ENCODE measurements around the gene RANBP10. TPM values are rescaled to one million over a fixed set of nuclear protein-coding genes. Genes with fewer than 3 reads are reported as not detected.

The RANBP10 gene
- total and polyA plus RNA-seq, 9 of the 15 experiments (the other 6 are each of a cell fraction or from before 2014, with no cell fraction given), result 0.61 to 19.3 (median 5.9) TPM

- TF ChIP-seq ARID4B (CRISPR knock-in tag; IDR thresholded peaks at IDR 0.05), result peak; percentile 68; the same call in 1 of the 2 replicates
- no peak; the same call in 1 of the 2 replicates for TF ChIP-seq ETV5 (CRISPR knock-in tag; IDR thresholded peaks at IDR 0.05; ENCODE audit: low read depth)
- no peak for TF ChIP-seq POLR2H (tag; IDR thresholded peaks at IDR 0.05; ENCODE audit: low read depth)
- peak; percentile 66 for TF ChIP-seq POLR2AphosphoS5 (IDR thresholded peaks at IDR 0.05; ENCODE audit: control insufficient read depth, insufficient read depth, low read depth, low read length)
- peak; percentile 6 to 39; a peak in 1 of 4 replicates for TF ChIP-seq RAD21 (CRISPR knock-in tag; conservative IDR thresholded peaks at IDR 0.05 in 1 of 2, IDR thresholded peaks at IDR 0.05 in 1 of 2)
- TF ChIP-seq UBTF (IDR thresholded peaks at IDR 0.05; ENCODE audit: borderline replicate concordance in 1 of 2, low read depth in 2 of 2, low read length in 2 of 2), result peak in 1 of 2 experiments; percentile 26; a peak in 1 of 4 replicates
- no peak for TF ChIP-seq NR3C1 (CRISPR knock-in tag; IDR thresholded peaks at IDR 0.05)
- TF ChIP-seq AFF1 (IDR thresholded peaks at IDR 0.05; ENCODE audit: low read depth in 1 of 2, partially characterized antibody in 2 of 2), result peak in 1 of 2 experiments; percentile 95
- no peak for TF ChIP-seq RBM15 (IDR thresholded peaks at IDR 0.05; ENCODE audit: insufficient read depth, low read length)
- TF ChIP-seq ASH1L (IDR thresholded peaks at IDR 0.05; ENCODE audit: borderline replicate concordance, low read depth, partially characterized antibody), result no peak
- TF ChIP-seq KLF16 (IDR thresholded peaks at IDR 0.05), result no peak
- TF ChIP-seq, protein P1, sequence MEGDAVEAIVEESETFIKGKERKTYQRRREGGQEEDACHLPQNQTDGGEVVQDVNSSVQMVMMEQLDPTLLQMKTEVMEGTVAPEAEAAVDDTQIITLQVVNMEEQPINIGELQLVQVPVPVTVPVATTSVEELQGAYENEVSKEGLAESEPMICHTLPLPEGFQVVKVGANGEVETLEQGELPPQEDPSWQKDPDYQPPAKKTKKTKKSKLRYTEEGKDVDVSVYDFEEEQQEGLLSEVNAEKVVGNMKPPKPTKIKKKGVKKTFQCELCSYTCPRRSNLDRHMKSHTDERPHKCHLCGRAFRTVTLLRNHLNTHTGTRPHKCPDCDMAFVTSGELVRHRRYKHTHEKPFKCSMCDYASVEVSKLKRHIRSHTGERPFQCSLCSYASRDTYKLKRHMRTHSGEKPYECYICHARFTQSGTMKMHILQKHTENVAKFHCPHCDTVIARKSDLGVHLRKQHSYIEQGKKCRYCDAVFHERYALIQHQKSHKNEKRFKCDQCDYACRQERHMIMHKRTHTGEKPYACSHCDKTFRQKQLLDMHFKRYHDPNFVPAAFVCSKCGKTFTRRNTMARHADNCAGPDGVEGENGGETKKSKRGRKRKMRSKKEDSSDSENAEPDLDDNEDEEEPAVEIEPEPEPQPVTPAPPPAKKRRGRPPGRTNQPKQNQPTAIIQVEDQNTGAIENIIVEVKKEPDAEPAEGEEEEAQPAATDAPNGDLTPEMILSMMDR (IDR thresholded peaks at IDR 0.05 in 2 of 3, conservative IDR thresholded peaks at IDR 0.05 in 1 of 3; ENCODE audit: insufficient read depth in 2 of 3, low read depth in 1 of 3, low read length in 3 of 3), result peak; percentile 89 to 96 (median 93)
These were observed 35.6 kb upstream of the RANBP10 start, which contains the start of gene THAP11 (continued) for GRCh38 chr16:67841816-67842508.
